Neural crest cell (in vitro differentiated cells): ENCODE results near the gene BTBD9. TPM values are rescaled to one million over a fixed set of nuclear protein-coding genes. Genes with fewer than 3 reads are reported as not detected.

Experiments used
- DNase-seq: peaks from one replicate; pipeline ENCODE4 v3.0.0; 2021; ENCODE audit warnings: low read depth, mixed read lengths, low spot score
- H3K27ac Mint-ChIP-seq: one replicate; pipeline ENCODE4 v1.8.0; 2021; ENCODE audit warnings: mild to moderate bottlenecking, mixed read lengths; ENCODE audit not compliant: unreplicated experiment
- H3K27me3 Mint-ChIP-seq: 2 replicates; pipeline ENCODE4 v1.8.0; 2021; ENCODE audit warnings: low read depth, mild to moderate bottlenecking, mixed read lengths
- H3K36me3 Mint-ChIP-seq: 2 replicates; pipeline ENCODE4 v1.8.0; 2021; ENCODE audit warnings: low read depth, mild to moderate bottlenecking, mixed read lengths
- H3K4me1 Mint-ChIP-seq: 2 replicates; pipeline ENCODE4 v1.8.0; 2021; ENCODE audit warnings: mixed read lengths
- H3K4me3 Mint-ChIP-seq: one replicate; pipeline ENCODE4 v1.8.0; 2021; ENCODE audit warnings: mild to moderate bottlenecking, mixed read lengths
- H3K9me3 Mint-ChIP-seq: 2 replicates; pipeline ENCODE4 v1.8.0; 2021; ENCODE audit warnings: mixed read lengths
- CTCF ChIP-seq: fragments of 200-600 bp; sonication (generic); conservative IDR thresholded peaks from 2 replicates; pipeline ENCODE4 v1.5.0; 2021; ENCODE audit warnings: antibody characterized with exemption, mild to moderate bottlenecking
- total RNA-seq: library from RNA; stranded (reverse); gene quantifications from 2 replicates; pipeline ENCODE4 v1.2.1, GENCODE V29; 2021

The BTBD9 gene
- total RNA-seq, 1 donor from 2014 or later: 18.0 TPM

GRCh38 chr6:38262609-38263008 lies 377.1 kb downstream of the BTBD9 start:
- Mint-ChIP-seq H3K4me3 (no peak overlapping the region), H3K27me3 (no peaks in the 10 kb centered on the region)
- no peak for TF ChIP-seq CTCF

GRCh38 chr6:38262026-38262425 lies 377.7 kb downstream of the BTBD9 start:
- Mint-ChIP-seq H3K4me3 (no peak overlapping the region), H3K27me3 (no peaks in the 10 kb centered on the region), H3K4me1 (peaks cover 34% of the 10 kb centered on the region), H3K27ac (peak overlapping the region; percentile 1), H3K36me3 (no peaks in the 10 kb centered on the region), H3K9me3 (no peaks in the 10 kb centered on the region)
- DNase-seq: no peak
- TF ChIP-seq CTCF: no peak

More at GRCh38 chr6:38262609-38263008, 377.1 kb downstream of the BTBD9 start:
- no peak overlapping the region for H3K27ac Mint-ChIP-seq
- DNase-seq: no peak
- H3K4me1 Mint-ChIP-seq: peaks cover 34% of the 10 kb centered on the region
- no peaks in the 10 kb centered on the region for H3K36me3 Mint-ChIP-seq
- no peaks in the 10 kb centered on the region for H3K9me3 Mint-ChIP-seq

GRCh38 chr6:38261626-38262025 lies 378.1 kb downstream of the BTBD9 start:
- Mint-ChIP-seq H3K4me3 (no peak overlapping the region), H3K27me3 (no peaks in the 10 kb centered on the region), H3K9me3 (no peaks in the 10 kb centered on the region), H3K27ac (no peak overlapping the region), H3K36me3 (no peaks in the 10 kb centered on the region), H3K4me1 (peaks cover 34% of the 10 kb centered on the region)
- no peak for DNase-seq
- TF ChIP-seq CTCF: no peak

GRCh38 chr6:38259736-38260135 lies 380.0 kb downstream of the BTBD9 start:
- no peak for DNase-seq
- no peak for TF ChIP-seq CTCF
- peaks cover 8% of the 10 kb centered on the region for H3K36me3 Mint-ChIP-seq
- H3K4me3 Mint-ChIP-seq: no peak overlapping the region
- peaks cover 30% of the 10 kb centered on the region for H3K4me1 Mint-ChIP-seq
- H3K27me3 Mint-ChIP-seq: no peaks in the 10 kb centered on the region
- H3K27ac Mint-ChIP-seq: no peak overlapping the region
- peaks cover 7% of the 10 kb centered on the region for H3K9me3 Mint-ChIP-seq

GRCh38 chr6:38248500-38249234 lies 391.1 kb downstream of the BTBD9 start:
- no peak overlapping the region for H3K27ac Mint-ChIP-seq
- no peak for DNase-seq
- TF ChIP-seq CTCF: no peak
- no peaks in the 10 kb centered on the region for H3K9me3 Mint-ChIP-seq
- H3K36me3 Mint-ChIP-seq: peaks cover 5% of the 10 kb centered on the region
- H3K4me1 Mint-ChIP-seq: peaks cover 12% of the 10 kb centered on the region
- no peaks in the 10 kb centered on the region for H3K27me3 Mint-ChIP-seq
- H3K4me3 Mint-ChIP-seq: no peak overlapping the region
